HepG2 (cell line): ENCODE measurements around the gene C20orf96. TPM values are rescaled to one million over a fixed set of nuclear protein-coding genes. Genes with fewer than 3 reads are reported as not detected.

ENCODE experiments used
- CHD2 ChIP-seq: IDR thresholded peaks from 2 replicates; pipeline ENCODE4 v1.6.1; 2011; ENCODE audit warnings: low read depth, low read length, improper control_type of control experiment
- HOXD1 ChIP-seq: sonication (generic); formaldehyde crosslinking; IDR thresholded peaks from 2 replicates; pipeline ENCODE4 v1.5.0; 2020; ENCODE audit warnings: missing genetic modification reagents
- NFE2 ChIP-seq: sonication (generic); formaldehyde crosslinking; IDR thresholded peaks from 2 replicates; pipeline ENCODE4 v1.4.0; 2020; ENCODE audit warnings: missing genetic modification reagents
- SALL2 ChIP-seq: sonication (generic); formaldehyde crosslinking; IDR thresholded peaks from 2 replicates; pipeline ENCODE4 v1.8.1; 2023; ENCODE audit warnings: mild to moderate bottlenecking, missing genetic modification reagents, inconsistent platforms
- SMAD1 ChIP-seq: sonication (generic); formaldehyde crosslinking; IDR thresholded peaks from 2 replicates; pipeline ENCODE4 v1.4.0; 2020; ENCODE audit warnings: missing genetic modification reagents, low read depth, mild to moderate bottlenecking, borderline replicate concordance
- TBX2 ChIP-seq: sonication (generic); formaldehyde crosslinking; IDR thresholded peaks from 2 replicates; pipeline ENCODE4 v1.5.0; 2020; ENCODE audit warnings: missing genetic modification reagents, mild to moderate bottlenecking, borderline replicate concordance
- ZBTB7B ChIP-seq: sonication (generic); formaldehyde crosslinking; IDR thresholded peaks from 2 replicates; pipeline ENCODE4 v1.4.0; 2020; ENCODE audit warnings: missing genetic modification reagents
- ZC3H13 ChIP-seq: sonication (generic); formaldehyde crosslinking; IDR thresholded peaks from 2 replicates; pipeline ENCODE4 v1.8.1; 2023; ENCODE audit warnings: mild to moderate bottlenecking, missing genetic modification reagents, moderate library complexity
- ZC3H4 ChIP-seq: sonication (generic); formaldehyde crosslinking; IDR thresholded peaks from 2 replicates; pipeline ENCODE4 v1.4.0; 2020; ENCODE audit warnings: missing genetic modification reagents, borderline replicate concordance
- ZKSCAN1 ChIP-seq: fragments of 150-350 bp; IDR thresholded peaks from 2 replicates; pipeline ENCODE4 v1.6.1; 2014; ENCODE audit warnings: low read length
- ZMYM4 ChIP-seq: sonication (generic); formaldehyde crosslinking; IDR thresholded peaks from 2 replicates; pipeline ENCODE4 v1.8.1; 2023; ENCODE audit warnings: mild to moderate bottlenecking, missing genetic modification reagents
- ZNF331 ChIP-seq: sonication (generic); formaldehyde crosslinking; IDR thresholded peaks from 2 replicates; pipeline ENCODE4 v1.4.0; 2020; ENCODE audit warnings: missing genetic modification reagents
- ZNF446 ChIP-seq: sonication (generic); formaldehyde crosslinking; IDR thresholded peaks from 2 replicates; pipeline ENCODE4 v1.5.0; 2020; ENCODE audit warnings: mild to moderate bottlenecking, missing genetic modification reagents
- ZNF629 ChIP-seq: sonication (generic); formaldehyde crosslinking; conservative IDR thresholded peaks from 2 replicates; pipeline ENCODE4 v1.5.0; 2020; ENCODE audit warnings: missing genetic modification reagents
- ZNF781 ChIP-seq: sonication (generic); formaldehyde crosslinking; IDR thresholded peaks from 2 replicates; pipeline ENCODE4 v1.5.1; 2020; ENCODE audit warnings: borderline replicate concordance, mild to moderate bottlenecking, missing genetic modification reagents; ENCODE audit errors: not compliant biosample characterization
- polyA plus RNA-seq, 8 experiments: library from polyadenylated mRNA; depleted of rRNA in 3 of 8; stranded (reverse) in 7 of 8; unstranded in 1 of 8; fragments of >200 nt; fragmentation: Illumina TruSeq in 4 of 8; extraction: Trizol in 4 of 8; gene quantifications; 2 replicates each; pipeline versions ENCODE4 v1.2.1 to v1.2.3, GENCODE V29; 2011 to 2016; ENCODE audit warnings: low read depth in 4 of 8, missing spikeins in 1 of 8, mixed read lengths in 1 of 8; ENCODE audit not compliant: insufficient read depth in 1 of 8
- total RNA-seq, 5 experiments: library from RNA; depleted of rRNA; stranded (reverse); fragments of >200 nt; fragmentation: Illumina TruSeq; extraction: Trizol; gene quantifications; 2 replicates each; pipeline ENCODE4 v1.2.3, GENCODE V29; 2016; ENCODE audit warnings: low read depth in 1 of 5
- TF ChIP-seq, protein P1 (sequence below): sonication (generic); formaldehyde crosslinking; IDR thresholded peaks from 2 replicates; pipeline ENCODE4 v1.5.0; 2020; ENCODE audit warnings: mild to moderate bottlenecking, missing genetic modification reagents
- TF ChIP-seq, protein P2 (sequence below): sonication (generic); formaldehyde crosslinking; IDR thresholded peaks from 2 replicates; pipeline ENCODE4 v1.8.1; 2023; ENCODE audit warnings: mild to moderate bottlenecking, inconsistent platforms, moderate library complexity, missing genetic modification reagents, borderline replicate concordance
- TF ChIP-seq, protein P3 (sequence below): IDR thresholded peaks from 2 replicates; pipeline ENCODE4 v1.6.1; 2016; ENCODE audit warnings: mild to moderate bottlenecking
- TF ChIP-seq, protein P4 (sequence below), 2 experiments: sonication (generic) in 1 of 2; formaldehyde crosslinking in 1 of 2; IDR thresholded peaks; 2 replicates each; pipeline versions ENCODE4 v1.4.0 to v1.6.1; 2018 to 2020; ENCODE audit warnings: missing genetic modification reagents in 2 of 2, borderline replicate concordance in 1 of 2, low read depth in 1 of 2, mild to moderate bottlenecking in 1 of 2, missing biosample characterization in 1 of 2
- TF ChIP-seq, protein P5 (sequence below): sonication (generic); formaldehyde crosslinking; IDR thresholded peaks from 2 replicates; pipeline ENCODE4 v1.8.1; 2023; ENCODE audit warnings: mild to moderate bottlenecking, missing genetic modification reagents, borderline replicate concordance

C20orf96 gene
- total and polyA plus RNA-seq, 2 of the 13 experiments (the other 11 are each of a cell fraction or from before 2014, with no cell fraction given) = 3.8 to 20.6 TPM

DNA sequence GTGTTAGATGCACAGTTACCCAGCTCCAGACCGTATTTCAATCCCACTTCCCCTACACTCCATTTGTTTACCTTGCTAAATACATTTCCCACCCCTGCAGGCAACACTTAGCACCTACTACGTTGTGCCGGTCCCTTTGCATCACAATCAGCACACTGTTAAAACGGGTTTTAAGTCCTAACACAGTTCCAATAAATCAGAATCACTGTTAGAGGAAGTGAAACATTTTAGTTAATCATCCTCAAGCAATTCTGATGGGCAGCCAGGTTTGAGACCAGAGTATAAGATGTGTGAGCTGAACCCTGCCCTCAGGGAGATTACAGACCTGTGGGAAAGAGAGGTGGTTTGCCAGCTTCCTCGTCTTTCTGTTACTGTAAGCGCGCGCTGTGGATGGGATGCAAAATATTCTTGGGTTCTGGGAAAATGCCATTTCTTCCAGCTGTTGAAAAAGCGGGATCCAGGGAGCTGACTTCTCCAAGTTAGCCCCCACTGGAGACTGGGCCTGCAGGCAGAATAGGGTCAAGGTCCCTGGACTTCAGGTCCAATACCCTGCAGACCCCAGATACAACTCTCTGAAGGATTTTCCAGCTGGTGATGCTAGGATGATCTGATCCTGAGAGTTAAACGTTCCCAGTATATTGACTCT is 9.9 kb upstream of the C20orf96 start (continued):
- TF ChIP-seq, protein P1, sequence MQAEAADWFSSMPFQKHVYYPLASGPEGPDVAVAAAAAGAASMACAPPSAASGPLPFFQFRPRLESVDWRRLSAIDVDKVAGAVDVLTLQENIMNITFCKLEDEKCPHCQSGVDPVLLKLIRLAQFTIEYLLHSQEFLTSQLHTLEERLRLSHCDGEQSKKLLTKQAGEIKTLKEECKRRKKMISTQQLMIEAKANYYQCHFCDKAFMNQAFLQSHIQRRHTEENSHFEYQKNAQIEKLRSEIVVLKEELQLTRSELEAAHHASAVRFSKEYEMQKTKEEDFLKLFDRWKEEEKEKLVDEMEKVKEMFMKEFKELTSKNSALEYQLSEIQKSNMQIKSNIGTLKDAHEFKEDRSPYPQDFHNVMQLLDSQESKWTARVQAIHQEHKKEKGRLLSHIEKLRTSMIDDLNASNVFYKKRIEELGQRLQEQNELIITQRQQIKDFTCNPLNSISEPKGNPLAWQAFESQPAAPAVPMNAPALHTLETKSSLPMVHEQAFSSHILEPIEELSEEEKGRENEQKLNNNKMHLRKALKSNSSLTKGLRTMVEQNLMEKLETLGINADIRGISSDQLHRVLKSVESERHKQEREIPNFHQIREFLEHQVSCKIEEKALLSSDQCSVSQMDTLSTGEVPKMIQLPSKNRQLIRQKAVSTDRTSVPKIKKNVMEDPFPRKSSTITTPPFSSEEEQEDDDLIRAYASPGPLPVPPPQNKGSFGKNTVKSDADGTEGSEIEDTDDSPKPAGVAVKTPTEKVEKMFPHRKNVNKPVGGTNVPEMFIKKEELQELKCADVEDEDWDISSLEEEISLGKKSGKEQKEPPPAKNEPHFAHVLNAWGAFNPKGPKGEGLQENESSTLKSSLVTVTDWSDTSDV (CRISPR knock-in tag) = no peak
- peak; percentile 13; the same call in 1 of the 2 replicates for TF ChIP-seq TBX2 (CRISPR knock-in tag)
- 0 out of 2 replicates have a peak, but pooled peaks have one; percentile 14 for TF ChIP-seq SALL2 (CRISPR knock-in tag)
- TF ChIP-seq SMAD1 = 0 out of 2 replicates have a peak, but pooled peaks have one; percentile 6
- TF ChIP-seq ZNF781 (CRISPR knock-in tag) = peak; percentile 36
- peak; percentile 63 for TF ChIP-seq ZC3H4
- peak; percentile 57; the same call in 1 of the 2 replicates for TF ChIP-seq ZC3H13 (CRISPR knock-in tag)
- peak; percentile 39; the same call in 1 of the 2 replicates for TF ChIP-seq ZBTB7B
- TF ChIP-seq, protein P2, sequence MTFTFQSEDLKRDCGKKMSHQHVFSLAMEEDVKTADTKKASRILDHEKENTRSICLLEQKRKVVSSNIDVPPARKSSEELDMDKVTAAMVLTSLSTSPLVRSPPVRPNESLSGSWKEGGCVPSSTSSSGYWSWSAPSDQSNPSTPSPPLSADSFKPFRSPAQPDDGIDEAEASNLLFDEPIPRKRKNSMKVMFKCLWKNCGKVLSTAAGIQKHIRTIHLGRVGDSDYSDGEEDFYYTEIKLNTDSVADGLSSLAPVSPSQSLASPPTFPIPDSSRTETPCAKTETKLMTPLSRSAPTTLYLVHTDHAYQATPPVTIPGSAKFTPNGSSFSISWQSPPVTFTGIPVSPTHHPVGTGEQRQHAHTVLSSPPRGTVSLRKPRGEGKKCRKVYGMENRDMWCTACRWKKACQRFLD (CRISPR knock-in tag) = no peak
- peak; percentile 8; the same call in 1 of the 2 replicates for TF ChIP-seq ZMYM4 (CRISPR knock-in tag)
- TF ChIP-seq CHD2 = no peak
- TF ChIP-seq, protein P3, sequence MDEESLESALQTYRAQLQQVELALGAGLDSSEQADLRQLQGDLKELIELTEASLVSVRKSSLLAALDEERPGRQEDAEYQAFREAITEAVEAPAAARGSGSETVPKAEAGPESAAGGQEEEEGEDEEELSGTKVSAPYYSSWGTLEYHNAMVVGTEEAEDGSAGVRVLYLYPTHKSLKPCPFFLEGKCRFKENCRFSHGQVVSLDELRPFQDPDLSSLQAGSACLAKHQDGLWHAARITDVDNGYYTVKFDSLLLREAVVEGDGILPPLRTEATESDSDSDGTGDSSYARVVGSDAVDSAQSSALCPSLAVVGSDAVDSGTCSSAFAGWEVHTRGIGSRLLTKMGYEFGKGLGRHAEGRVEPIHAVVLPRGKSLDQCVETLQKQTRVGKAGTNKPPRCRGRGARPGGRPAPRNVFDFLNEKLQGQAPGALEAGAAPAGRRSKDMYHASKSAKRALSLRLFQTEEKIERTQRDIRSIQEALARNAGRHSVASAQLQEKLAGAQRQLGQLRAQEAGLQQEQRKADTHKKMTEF (CRISPR knock-in tag) = peak; percentile 16; the same call in 1 of the 2 replicates
- no peak for TF ChIP-seq ZNF446 (CRISPR knock-in tag)
- TF ChIP-seq, protein P4, sequence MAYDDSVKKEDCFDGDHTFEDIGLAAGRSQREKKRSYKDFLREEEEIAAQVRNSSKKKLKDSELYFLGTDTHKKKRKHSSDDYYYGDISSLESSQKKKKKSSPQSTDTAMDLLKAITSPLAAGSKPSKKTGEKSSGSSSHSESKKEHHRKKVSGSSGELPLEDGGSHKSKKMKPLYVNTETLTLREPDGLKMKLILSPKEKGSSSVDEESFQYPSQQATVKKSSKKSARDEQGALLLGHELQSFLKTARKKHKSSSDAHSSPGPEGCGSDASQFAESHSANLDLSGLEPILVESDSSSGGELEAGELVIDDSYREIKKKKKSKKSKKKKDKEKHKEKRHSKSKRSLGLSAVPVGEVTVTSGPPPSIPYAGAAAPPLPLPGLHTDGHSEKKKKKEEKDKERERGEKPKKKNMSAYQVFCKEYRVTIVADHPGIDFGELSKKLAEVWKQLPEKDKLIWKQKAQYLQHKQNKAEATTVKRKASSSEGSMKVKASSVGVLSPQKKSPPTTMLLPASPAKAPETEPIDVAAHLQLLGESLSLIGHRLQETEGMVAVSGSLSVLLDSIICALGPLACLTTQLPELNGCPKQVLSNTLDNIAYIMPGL (CRISPR knock-in tag; IDR thresholded peaks at IDR 0.05; ENCODE audit: borderline replicate concordance in 1 of 2, low read depth in 1 of 2) = 0 out of 4 replicates have a peak, but pooled peaks of 1 of the 2 experiments have one; percentile 21
- peak; percentile 80 for TF ChIP-seq ZKSCAN1
- TF ChIP-seq ZNF331 (CRISPR knock-in tag) = 0 out of 2 replicates have a peak, but pooled peaks have one; percentile 31
- TF ChIP-seq NFE2 (CRISPR knock-in tag) = no peak
- 0 out of 2 replicates have a peak, but pooled peaks have one; percentile 13 for TF ChIP-seq HOXD1 (CRISPR knock-in tag)
- no peak for TF ChIP-seq ZNF629
- TF ChIP-seq, protein P5, sequence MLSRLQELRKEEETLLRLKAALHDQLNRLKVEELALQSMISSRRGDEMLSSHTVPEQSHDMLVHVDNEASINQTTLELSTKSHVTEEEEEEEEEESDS (CRISPR knock-in tag) = 0 out of 2 replicates have a peak, but pooled peaks have one; percentile 28
